Retina (tissue), 1 donor: ENCODE data around the gene SENP3.
A peak's percentile ranks its signal among the peaks of the same experiment; 100 is the strongest.

Experiments used
- DNase-seq: peaks from one replicate; pipeline ENCODE4 v3.0.0-alpha.2; 2016

Gene SENP3

GRCh38 chr17:7606280-7606679 lies 44.6 kb downstream of the SENP3 start:
- DNase-seq, result no peak

GRCh38 chr17:7610641-7611040 lies 48.9 kb downstream of the SENP3 start:
- DNase-seq, result no peak

- no peak for DNase-seq
Measured at GRCh38 chr17:7611635-7612293, 50.0 kb downstream of the SENP3 start.

GRCh38 chr17:7612294-7612640 lies 50.5 kb downstream of the SENP3 start:
- no peak for DNase-seq

- no peak for DNase-seq
Measured at GRCh38 chr17:7613769-7614424, 52.2 kb downstream of the SENP3 start.

- DNase-seq, result peak; percentile 99
Measured at GRCh38 chr17:7614425-7615264, 52.9 kb downstream of the SENP3 start, which contains the start of gene FXR2. Gene FXR2, minus strand, starts transcription at chr17:7614897. Its CDS starts 365 bp downstream, at chr17:7614532.

GRCh38 chr17:7615265-7615747 lies 53.6 kb downstream of the SENP3 start:
- DNase-seq, result no peak

GRCh38 chr17:7618608-7619007 lies 56.9 kb downstream of the SENP3 start:
- DNase-seq, result no peak

- DNase-seq, result no peak
Measured at GRCh38 chr17:7620835-7621234, 59.1 kb downstream of the SENP3 start.
